Epithelial cell of esophagus (primary cell): Measurements from ENCODE around the gene LRRC59.
"Not testable (repeated sequence)": the region's sequence is repeated elsewhere in the genome, so short reads cannot be mapped to it uniquely, and the experiment has no call there.

Source experiments
- DNase-seq: peaks from one replicate; pipeline ENCODE4 v3.0.0; 2010; ENCODE audit warnings: low read depth
- H3K4me3 ChIP-seq: 2 replicates; pipeline ENCODE4 v1.5.1; 2011; ENCODE audit warnings: mild to moderate bottlenecking, low read length, control low read depth
- TF ChIP-seq, protein P1 (sequence below): IDR thresholded peaks from 2 replicates; pipeline ENCODE4 v1.5.1; 2011; ENCODE audit warnings: low read depth, mild to moderate bottlenecking, low read length, control low read depth, inconsistent platforms; ENCODE audit not compliant: insufficient read depth; ENCODE audit errors: missing control alignments

The LRRC59 gene

GRCh38 chr17:50412188-50412732, 14.9 kb upstream of the LRRC59 start:
- TF ChIP-seq, protein P1, sequence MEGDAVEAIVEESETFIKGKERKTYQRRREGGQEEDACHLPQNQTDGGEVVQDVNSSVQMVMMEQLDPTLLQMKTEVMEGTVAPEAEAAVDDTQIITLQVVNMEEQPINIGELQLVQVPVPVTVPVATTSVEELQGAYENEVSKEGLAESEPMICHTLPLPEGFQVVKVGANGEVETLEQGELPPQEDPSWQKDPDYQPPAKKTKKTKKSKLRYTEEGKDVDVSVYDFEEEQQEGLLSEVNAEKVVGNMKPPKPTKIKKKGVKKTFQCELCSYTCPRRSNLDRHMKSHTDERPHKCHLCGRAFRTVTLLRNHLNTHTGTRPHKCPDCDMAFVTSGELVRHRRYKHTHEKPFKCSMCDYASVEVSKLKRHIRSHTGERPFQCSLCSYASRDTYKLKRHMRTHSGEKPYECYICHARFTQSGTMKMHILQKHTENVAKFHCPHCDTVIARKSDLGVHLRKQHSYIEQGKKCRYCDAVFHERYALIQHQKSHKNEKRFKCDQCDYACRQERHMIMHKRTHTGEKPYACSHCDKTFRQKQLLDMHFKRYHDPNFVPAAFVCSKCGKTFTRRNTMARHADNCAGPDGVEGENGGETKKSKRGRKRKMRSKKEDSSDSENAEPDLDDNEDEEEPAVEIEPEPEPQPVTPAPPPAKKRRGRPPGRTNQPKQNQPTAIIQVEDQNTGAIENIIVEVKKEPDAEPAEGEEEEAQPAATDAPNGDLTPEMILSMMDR: no peak
- no peak for DNase-seq
- no peak overlapping the region for H3K4me3 ChIP-seq

DNA sequence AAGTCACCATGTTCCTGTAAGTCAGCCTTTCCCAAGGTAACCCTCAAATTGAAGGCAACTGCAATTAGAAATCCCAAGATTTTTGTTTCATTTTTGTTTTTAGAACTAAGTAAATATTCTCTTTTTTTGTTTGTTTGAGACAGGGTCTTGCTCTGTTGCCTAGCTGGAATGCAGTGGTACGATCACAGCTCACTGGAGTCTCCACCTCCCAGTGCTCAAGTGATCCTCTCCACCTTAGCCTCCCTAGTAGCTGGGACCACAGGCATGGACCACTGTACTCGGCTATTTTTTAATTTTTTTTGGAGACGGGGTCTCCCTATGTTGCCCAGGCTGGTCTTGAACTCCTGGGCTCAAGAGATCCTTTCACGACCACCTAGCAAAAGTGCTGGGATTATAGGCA, 10.6 kb upstream of the LRRC59 start:
- TF ChIP-seq, protein P1: no peak
- no peak for DNase-seq
- H3K4me3 ChIP-seq: no peak overlapping the region

- no peak overlapping the region for H3K4me3 ChIP-seq
- no peak for DNase-seq
Measured at GRCh38 chr17:50406578-50406977, 9.3 kb upstream of the LRRC59 start.

DNA sequence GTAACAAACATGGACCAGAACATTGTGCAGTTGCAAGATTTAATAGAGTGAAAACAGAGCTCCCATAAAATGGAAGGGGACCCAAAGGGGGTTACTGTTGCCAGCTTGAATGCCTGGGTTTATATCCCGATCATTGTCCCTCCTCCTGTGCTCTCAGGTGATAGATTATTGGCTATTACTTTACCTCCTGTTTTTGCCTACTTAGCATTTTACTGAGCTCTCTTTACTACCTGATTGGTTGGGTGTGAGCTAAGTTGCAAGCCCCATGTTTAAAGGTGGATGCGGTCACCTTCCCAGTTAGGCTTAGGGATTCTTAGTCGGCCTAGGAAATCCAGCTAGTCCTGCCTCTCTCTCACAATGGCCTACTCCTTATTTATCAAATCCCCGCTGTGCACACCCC, 8.0 kb upstream of the LRRC59 start:
- DNase-seq, H3K4me3 ChIP-seq: not testable (repeated sequence)

More at GRCh38 chr17:50406578-50406977, 9.3 kb upstream of the LRRC59 start:
- TF ChIP-seq, protein P1: no peak

- not testable (repeated sequence) for H3K4me3 ChIP-seq, DNase-seq
Measured at GRCh38 chr17:50399591-50399990, 2.3 kb upstream of the LRRC59 start.

DNA sequence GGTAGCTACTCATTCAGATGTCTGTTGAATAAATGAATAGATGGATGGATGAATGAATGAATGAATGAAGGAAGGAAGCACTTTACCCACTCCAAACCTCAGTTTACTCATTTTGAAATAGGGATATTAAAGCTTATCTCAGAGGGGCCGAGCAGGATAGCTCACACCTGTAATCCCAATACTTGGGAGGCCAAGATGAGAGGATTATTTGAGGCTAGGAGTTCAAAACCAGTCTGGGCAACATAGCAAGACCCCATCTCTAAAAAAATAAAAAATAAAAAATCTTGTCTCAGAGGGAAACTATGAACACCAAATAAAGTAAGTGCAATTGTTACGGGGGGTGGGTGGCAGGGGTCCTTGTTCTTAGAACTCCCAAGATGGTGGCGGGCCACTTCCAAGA, 1.3 kb upstream of the LRRC59 start:
- H3K4me3 ChIP-seq, DNase-seq: not testable (repeated sequence)

DNA sequence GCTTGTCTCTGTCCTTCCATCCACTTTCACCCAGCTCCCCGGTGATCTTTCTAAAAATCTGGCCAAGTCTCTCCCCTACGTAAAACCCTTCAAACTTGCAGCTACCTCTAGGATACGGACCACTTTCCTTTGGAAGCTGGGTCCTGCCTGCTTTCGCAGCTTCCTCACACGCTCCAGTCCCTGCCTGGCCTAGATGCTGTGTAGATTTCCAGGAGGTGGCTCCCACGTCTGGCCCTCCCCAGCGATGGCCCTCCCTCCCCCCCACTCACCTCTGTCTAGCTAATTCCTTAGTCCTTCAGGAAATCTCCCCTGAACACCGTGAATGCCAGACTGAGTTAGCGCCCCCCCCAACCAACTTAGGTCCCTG, 579 bp upstream of the LRRC59 start:
- TF ChIP-seq, protein P1: no peak
- H3K4me3 ChIP-seq: no peak overlapping the region
- DNase-seq: no peak

- DNase-seq: peak; percentile 82
- peak overlapping the region; percentile 98 for H3K4me3 ChIP-seq
- TF ChIP-seq, protein P1: no peak
Measured at GRCh38 chr17:50396261-50397110, 837 bp downstream of the LRRC59 start.

GRCh38 chr17:50394711-50395110, 2.6 kb downstream of the LRRC59 start:
- H3K4me3 ChIP-seq: no peak overlapping the region
- TF ChIP-seq, protein P1: no peak
- DNase-seq: no peak
